ENCODE data around the gene KIF21B.
"Not testable (repeated sequence)": the region's sequence is repeated elsewhere in the genome, so short reads cannot be mapped to it uniquely, and the experiment has no call there.

The KIF21B gene

DNA sequence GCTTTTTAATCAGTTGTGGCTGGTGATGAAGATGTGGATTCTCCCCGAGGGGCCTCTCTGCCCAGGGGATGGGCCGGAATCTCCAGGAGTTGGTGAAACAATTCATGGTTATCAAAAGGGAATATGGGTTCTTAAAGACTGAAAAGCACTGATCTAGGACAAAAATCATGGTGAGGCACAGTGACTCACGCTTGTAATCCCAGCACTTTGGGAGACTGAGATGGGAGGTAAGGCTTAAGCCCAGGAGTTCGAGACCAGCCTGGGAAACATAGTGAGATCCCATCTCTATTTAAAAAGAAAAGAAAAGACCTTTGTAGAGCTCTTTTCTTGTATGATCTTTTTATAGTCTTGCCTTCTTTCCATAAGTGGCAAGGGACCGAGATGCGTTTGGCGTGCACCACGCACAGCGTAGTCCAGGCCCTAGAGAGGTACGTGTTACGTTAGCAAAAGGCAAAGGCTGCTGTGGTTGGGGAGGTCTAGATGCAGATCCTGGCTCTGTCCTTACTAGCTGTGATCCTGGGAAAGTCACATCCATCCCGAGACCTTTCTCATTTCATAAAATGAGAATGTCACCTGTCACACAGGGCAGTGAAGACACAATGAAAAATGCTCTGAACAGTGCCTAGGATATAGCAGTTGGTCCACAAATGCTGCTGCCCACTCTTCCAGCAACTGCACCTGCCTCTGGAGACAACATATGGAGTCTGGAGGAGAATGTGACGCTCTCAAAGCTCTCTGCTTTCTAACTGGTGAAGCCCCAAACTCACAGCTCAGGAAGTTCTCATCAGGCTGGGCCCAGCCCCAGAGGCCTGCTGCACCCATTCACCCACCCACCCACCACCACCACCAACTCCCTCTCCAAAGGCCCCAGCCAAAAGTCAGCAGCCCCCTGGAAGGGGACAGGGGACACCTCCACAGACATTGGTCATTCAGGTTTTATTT, 54.8 kb downstream of the KIF21B start:
- no peak for DNase-seq

DNA sequence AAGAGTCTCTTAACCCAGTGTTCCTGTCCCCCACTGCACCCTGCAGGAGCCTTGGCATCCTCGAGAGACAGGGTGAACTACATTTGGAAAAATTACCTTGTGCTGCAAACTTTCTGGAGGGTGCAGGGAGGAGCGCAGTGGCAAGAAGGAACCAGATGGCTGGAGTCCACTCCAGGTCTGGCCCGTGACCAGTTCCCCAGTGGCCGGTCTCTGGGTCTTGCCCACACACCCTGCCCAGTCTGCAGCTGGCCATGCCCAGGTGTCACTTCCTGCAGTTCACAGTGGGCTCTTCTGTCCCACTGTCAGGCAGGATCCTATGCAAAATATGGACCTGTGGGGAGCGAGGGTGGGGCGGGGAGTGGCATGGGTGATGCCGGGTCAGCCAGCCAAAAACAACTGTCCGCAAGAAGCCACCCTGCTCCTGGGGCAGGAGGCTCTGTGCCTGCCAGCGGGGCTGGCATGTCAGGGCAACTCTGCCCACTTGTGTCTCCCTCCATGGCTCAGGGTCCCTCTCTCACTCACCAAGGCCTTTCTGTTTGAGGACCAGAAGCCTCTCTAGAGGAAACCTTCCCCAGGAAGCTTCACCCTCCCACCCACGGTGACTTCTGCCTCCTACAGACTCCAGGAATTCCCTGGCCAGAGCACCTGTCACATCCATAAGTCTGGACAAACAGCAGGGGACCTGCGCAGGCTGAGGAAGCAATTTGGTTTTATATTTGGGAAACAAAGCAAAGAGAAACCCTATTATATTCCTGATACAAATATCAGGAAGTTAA, 55.6 kb downstream of the KIF21B start:
- DNase-seq: no peak

DNA sequence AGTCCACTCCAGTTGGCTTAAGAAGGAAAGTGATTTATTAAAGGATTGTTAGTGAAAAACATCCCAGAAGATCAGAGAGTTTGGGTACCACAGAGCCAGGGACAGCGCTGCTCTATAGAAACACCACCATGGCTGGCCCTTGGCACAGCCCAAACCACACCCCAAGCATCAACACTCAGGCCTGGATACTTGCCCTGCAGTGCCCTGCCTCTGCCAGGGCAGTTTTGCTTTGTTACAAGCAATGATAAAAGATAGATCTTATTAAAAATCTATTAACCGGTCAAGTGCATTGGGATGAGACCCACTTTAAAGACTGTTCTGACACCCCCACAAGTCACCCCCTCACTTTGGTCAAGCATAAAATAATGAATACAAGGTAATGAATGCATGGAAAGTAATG, 56.6 kb downstream of the KIF21B start:
- DNase-seq: no peak

DNA sequence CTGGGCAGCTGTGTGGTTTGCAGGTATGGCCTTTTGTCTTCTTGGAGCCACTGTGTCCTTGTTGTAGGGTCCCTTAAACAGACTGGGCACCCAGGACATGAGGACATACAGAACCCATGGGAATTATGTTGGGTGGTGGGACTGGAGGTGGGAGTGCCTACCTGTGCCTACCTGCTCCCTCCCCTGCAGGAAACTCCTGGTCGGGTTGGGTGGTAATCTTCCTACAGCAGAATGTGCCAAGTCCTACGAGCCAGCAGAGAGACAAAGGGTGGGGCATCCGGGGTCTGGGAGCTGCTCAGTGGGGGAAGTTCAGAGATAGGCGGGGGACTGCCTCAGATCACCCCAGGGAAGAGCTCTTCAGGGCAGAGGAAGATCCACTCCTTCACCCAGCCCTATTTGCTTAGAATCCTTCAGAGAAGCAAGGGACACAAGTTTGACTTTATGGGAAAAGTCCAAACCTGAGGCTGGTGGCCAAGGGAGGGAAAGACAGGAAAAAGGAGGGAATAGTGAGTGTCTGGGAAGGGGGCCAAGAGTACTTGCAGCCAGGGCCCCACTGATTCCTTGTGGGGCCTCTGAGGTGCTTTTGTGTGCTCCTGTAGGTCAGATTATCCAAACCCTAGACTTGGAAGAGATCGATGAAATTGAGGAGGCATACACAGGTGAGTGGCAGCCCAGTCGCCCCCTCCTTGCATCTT, 58.3 kb downstream of the KIF21B start:
- no peak for DNase-seq

DNA sequence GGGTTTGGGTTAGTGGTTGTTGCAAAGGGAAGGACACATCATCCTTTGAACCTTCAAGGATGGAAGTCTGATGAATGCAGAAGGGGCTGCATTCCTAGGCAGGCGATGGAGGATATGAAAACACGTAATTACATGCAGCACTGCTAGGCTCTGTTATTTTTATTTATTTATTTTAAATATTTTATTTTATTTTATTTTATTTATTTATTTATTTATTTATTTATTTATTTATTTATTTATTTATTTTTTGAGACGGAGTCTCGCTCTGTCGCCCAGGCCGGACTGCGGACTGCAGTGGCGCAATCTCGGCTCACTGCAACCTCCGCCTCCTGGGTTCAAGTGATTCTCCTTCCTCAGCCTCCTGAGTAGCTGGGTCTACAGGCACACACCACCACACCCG, 59.6 kb downstream of the KIF21B start:
- DNase-seq: not testable (repeated sequence)

DNA sequence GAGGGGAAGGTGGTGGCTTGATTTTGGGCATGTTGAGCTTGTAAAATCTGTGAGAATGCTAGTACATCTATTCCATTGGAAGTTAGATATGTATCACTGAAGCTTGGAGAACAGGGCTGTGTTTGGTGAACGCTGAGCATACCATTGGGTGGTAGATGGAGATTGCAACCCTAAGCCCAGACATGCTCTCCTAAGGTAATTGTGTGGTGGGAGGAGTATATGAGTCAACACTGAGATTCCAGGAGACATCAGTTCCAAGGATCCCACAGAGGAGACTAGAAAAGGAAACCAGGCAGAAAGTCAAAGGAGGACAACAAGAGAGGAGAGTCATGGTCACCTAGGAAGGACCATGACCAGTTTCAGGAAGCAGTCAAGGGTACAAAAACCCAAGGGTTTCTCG, 60.4 kb downstream of the KIF21B start:
- no peak for DNase-seq

DNA sequence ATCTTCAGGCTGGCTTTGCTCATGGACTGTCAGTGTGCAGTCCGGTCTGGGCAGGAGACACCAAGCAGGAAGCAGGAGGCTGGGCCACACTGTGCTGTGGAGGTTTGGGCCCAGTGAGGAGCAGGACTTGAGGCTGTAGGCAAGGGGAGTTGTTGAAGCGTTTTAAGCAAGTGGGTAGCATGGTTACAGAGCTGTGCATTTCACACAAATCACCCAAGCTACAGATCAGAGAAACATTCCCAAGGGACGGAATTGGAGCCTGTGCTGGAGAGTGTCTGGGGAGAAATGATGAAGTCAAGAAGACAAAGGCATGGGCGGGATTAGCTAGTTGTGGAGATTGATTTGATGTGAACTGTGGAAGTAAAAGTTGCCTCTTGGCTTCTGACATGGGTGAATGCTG, 60.9 kb downstream of the KIF21B start:
- no peak for DNase-seq

DNA sequence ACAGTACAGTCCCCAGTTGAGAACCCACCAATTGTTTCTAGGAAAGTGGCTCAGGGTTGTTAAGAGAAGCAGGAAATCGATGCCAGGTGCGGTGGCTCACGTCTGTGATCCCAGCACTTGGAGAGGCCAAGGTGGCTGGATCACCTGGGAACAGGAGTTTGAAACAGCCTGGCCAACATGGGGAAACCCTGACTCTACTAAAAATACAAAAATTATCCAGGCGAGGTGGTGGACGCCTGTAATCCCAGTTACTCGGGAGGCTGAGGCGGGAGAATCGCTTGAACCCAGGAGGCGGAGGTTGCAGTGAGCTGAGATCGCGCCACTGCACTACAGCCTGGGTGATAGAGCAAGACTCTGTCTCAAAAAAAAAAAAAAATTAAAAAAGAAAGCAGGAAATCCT, 61.4 kb downstream of the KIF21B start:
- not testable (repeated sequence) for DNase-seq

DNA sequence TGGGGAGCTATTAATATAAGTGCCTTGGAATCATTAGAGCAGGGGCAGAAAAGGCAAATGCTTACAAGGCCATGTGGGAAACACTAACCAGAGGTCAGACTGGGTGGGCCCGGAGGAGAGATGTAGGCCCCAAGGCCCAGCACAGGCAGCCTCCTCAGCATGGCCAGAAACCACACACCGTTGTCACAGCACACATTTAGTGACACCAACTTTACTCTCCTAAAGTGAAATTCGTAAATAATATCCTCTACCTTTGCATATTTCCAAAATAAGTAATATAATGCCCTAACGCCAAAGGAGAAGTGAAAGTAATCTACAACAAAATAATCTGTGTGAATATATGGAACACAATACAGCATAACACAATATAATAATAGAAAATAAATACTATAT, 62.6 kb downstream of the KIF21B start:
- no peak for DNase-seq

DNA sequence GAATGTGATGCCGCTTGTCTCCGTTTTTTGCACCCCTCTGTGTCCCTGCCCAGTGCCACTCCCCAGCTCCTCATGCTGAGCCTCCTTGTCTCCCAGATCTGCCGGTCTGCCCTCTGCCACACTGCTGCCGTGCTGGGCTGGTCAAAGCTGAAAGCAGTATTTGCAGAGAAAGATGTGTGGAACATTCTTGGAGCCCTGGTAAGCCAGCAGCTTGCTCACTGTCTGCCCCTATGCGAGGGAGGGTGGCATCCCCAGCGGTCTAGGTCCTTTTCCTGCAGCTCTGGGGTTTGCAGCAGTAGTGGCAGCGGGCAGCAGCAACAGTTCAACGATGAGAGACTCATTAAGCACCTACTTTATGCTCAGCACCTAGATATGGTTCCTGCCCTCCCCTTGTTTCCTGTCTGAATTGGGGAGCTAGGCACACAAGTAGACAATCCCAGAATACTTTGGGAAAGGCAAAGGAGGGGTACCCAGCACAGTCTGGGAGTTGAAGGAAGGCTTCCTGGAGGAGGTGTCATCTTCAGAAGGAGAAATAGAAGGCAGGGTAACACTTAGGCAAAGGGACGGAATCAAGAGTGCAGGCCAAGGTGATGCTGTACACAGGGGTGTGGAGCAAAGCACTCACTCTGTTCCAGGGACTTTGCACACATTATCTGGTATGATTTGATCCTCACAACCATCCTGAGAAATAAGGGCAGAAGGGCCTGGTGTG, 63.1 kb downstream of the KIF21B start:
- DNase-seq: no peak

DNA sequence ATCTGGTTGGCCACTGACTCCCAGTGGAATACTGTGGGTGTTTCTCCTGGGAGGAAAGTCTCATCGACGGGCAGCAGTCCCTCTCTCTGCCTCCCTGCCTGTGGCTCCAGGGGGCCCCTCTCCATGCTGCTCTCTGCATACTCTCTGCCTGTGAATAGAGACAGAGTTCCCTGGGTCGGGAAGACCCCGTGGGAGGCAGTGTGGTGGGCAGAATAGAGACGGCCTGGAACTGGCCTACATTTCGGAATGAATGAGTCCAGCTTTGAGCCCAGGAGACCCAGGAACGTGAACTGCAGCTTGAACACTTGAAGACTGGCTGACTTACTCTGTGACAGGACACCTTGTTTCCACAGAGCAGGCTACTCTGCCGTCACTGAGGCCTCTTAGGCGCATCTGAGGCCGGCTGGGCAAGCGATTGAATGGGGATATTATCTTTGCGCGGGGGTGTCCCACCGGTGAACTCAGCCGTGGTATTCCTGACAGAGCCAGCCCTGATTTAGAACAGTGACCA, 64.0 kb downstream of the KIF21B start:
- no peak for DNase-seq

DNA sequence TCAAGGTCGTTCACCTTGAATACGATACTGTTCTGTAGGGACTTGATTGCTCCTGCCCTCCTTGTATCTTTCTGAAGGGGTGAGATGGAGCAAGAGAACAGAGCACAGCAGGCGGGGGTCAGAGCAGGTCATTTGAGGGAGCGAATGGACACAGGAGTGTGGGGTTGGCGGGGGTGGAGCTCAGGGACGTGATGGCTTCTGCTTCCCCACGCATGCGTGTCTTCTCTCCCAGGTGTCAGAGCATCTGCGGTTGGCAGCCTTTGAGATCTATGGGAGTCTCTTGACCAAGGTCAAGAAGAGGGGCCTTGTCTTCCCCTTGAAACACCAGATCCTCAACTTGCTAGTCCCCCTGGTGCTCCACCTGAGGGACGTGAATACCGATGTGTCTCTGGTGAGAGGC, 64.9 kb downstream of the KIF21B start:
- no peak for DNase-seq

DNA sequence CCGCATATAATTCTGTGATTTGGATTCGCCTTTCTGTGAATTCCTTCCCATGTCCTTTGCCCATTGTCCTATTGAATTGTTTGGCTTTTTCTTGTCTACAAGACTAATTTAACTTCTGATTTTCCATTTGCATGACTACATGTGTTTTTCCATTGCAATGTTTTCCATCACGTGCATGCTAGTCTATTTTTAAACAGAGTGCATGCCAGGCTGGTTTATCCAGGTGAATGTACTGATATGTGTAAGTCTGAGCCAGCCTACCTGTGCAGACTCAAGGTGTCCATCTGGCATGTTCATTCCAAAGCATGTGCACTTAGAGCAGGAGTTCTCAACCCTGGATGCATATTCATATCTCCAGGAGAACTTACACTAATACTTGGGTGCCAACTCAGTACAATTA, 69.1 kb downstream of the KIF21B start:
- no peak for DNase-seq

DNA sequence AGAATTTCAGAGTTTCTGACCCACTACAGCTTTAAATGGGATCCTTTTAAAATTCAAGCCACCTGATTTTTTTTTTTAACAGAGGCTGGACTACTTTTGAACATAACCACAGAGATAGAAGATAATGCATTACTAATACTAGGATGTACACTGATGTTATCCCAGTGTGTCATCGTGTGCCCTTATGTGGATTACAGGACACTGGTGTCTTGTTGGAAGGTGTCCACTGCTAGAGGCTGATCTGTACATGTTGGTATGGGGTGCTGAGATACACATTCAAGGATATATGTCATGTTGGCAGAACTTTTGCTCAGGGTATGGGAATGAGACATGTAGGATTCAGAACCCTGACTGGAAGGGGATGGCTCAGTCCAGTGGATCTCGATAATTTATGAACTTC, 72.5 kb downstream of the KIF21B start:
- DNase-seq: no peak

DNA sequence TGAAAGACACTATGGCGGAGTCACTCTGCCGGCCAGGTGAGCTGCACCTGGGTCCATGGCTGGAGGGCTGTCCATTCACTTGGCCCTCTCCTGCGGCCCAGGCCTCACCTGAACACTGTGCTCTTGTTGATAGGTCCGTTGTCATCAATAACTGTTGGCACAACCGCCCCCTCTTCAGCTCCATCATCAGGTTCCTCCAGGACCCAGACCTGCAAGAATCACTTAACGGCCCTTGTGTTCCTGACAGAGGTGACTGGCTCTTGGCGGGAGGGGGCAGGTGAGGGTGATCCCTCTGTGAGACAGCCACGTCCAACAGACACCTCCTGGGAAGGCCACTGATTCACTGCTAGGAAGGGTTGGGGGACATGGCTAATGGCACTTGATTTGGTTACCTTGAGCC, 73.9 kb downstream of the KIF21B start:
- no peak for DNase-seq

DNA sequence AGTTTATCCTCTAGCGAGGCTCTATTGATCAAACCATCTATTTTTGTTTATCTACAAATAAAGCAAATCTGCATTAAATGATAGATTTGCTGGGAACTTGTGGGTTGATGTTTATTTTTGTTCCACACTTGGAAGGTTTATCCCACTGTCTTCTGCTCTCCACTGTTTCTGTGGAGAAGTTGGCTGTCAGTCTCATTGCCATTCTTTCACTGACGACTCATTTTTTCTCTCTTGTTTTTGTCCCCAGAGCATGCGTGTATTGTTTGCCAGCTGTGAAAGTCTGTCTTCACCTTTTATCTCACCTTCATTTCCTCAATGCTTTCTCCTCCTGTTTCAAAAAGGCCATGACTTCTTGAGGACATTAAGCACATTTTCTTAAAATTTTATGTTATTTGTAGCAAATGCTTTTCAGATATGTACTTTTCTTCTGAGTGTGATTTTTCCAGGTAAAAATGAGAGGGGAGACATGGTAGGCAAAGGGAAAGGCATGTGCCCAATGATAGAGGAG, 76.4 kb downstream of the KIF21B start:
- DNase-seq: no peak

DNA sequence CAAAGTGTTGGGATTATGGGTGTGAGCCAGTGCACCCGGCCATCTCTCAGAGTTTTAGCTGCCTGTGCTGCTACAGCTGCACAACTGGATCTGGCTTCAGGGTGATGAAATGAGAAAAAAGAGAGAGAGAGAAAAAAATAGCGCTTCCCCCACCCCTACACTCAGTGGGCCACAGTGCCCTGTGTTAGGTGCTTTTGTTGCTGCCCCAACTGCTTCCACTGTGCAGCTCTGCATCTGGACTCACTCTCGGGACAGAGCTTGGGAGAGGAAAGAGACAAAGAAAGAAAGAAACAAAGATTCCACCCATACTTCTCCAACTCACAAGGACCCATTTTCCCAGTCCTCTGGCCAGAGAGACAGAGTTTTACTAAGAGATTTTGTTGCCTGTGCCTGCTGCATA, 78.4 kb downstream of the KIF21B start:
- no peak for DNase-seq

DNA sequence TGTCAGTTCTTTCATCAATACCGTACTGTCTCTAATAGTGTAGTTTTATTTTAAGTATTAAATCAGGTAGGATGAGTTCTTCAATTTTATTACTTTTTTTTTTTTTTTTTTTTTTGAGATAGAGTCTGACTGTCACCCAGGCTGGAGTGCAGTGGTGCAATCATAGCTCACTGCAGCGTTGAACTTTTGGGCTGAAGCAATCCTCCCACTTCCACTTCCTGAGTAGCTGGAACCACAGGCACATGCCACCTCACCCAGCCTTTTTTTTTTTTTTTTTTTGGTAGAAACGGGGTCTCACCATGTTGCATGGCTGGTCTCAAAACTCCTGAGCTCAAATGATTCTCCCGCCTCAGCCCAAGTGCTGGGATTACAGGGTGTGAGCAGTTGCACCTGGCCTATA, 84.6 kb downstream of the KIF21B start:
- DNase-seq: no peak

DNA sequence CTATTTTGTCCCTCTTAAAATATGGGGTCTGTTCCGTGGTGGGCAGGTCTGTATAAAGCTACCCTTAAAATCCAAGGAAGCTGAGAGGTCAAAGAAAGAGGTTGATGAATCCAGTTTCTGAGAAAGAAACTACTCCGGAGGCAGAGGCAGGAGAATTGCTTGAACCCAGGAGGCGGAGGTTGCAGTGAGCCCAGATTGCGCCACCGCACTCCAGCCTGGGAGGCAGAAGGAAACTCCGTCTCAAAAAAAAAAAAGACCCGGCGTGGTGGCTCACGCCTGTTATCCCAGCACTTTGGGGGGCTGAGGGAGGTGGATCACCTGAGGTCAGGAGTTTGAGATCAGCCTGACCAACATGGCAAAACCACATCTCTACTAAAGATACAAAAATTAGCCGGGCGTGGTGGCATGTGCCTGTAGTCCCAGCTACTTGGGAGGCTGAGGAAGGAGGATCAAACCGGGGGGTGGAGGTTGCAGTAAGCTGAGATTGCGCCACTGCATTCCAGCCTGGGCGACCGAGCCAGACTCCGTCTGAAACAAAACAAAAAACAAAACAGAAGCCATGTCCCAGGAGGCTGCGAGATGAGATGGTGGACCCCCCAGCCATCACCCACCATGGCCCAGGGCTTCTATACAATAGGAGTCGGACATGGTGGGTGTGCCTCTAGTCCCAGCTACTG, 88.1 kb downstream of the KIF21B start:
- not testable (repeated sequence) for DNase-seq

DNA sequence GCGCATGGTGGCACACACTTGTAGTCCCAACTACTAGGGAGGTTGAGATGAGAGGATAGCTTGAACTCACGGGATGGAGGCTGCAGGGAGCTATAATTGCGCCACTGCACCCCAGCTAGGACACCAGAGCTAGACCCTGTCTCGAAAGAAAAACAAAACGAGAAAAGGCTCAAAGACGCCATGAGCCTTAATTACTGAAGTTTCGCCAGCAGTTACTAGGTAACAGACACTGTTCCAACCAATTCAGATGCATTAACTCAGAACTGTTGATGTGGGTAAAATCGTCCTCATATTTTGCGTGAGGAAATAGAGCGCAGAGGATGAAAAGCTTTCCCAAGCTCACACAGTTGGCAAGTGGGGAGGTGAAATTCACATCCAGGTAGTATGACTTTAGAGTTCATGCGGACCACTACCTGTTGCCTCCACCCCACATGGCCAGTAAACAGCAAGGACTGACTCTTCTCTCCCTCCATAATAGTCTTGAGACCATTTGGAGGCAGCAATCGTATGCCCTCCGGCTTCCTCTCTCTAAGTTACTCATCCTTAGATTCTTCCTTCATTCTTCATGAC, 88.8 kb downstream of the KIF21B start:
- no peak for DNase-seq

DNA sequence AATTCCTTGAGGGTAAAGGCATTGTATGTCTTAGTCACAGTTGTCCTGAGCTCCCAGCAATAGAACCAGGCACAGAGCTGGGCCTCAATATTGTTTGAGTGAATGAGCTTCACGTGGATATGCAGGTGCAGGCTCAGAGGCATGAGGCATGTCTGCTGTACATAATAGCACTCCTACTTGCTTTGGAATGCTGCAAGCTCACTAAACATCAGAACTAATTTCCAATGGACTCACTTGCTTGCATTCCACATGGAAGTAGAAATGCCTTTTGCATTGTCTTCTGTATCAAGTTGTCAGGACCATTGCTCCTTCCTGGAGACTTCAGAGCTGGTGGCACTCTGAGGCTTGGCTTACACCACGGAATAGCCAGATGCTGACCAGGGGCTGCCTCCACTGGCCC, 91.7 kb downstream of the KIF21B start:
- no peak for DNase-seq

DNA sequence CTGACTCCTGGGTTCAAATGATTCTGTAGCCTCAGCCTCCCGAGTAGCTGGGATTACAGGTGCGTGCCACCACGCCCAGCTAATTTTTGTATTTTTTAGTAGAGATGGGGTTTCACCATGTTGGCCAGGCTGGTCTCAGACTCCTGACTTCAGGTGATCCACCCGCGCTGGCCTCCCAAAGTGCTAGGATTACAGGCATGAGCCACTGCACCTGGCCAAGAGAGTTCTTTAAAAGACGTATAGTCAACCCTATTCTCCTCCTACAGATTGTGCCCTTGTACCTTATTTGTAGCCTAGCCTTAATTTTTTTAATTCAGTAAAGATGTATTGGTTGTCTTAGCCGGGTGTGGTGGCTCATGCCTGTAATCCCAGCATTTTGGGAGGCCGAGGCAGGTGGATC, 93.2 kb downstream of the KIF21B start:
- not testable (repeated sequence) for DNase-seq
